SH-SY5Y (cell line): Measurements from ENCODE around the gene ARHGAP19.

Experiments used
- GATA2 ChIP-seq: IDR thresholded peaks from 2 replicates; pipeline ENCODE4 v1.6.1; 2011; ENCODE audit warnings: mild to moderate bottlenecking, low read depth, low read length
- GATA3 ChIP-seq: IDR thresholded peaks from 2 replicates; pipeline ENCODE4 v1.6.1; 2011; ENCODE audit warnings: low read depth, mild to moderate bottlenecking, low read length, moderate library complexity

DNA sequence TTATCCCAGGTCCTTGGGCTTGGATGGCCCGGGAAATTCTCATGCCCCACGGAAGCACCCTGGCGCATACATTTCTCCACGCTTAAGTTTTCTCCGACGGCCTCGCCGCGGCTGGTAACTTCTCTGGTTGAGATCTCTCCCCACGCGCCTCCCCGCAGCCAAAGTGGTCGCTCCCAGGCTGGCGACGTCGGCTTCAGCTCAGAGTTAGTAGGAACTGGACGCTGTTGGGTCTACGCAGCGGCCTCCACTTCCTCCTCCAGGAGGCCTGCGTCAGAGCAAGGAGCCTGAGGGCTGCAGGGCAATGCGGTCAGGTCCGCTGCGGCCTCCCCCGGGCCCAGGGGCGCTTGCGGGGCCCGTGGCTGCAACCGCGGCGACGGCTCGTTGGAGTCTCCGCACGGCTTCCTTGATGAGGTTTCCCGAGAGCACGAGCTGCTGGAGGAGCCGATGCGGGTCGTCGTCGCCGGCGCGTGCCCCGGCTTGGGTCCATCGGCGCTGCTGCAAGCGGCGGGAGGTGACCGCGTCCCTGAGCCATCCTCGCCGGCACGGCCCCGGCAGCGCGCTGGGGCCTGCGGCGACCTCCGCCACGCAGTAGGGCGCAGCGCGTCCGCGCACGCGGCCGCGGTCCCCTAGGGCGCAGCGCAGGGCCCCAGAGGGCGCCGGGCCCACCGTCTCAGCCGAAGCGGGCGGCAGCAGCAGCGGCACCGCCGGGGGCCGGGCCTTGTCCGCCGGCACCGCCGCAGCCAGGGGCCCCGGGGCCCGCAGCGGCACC, 41.3 kb upstream of the ARHGAP19 start:
- no peak for TF ChIP-seq GATA3
- TF ChIP-seq GATA2 = no peak
